H1 (cell line): ENCODE data around the gene PHKA2. TPM values are rescaled to one million over a fixed set of nuclear protein-coding genes. Genes with fewer than 3 reads are reported as not detected.

Experiments
- ATF2 ChIP-seq: IDR thresholded peaks from 2 replicates; pipeline ENCODE4 v1.6.1; 2012; ENCODE audit warnings: low read length, inconsistent platforms
- NANOG ChIP-seq: IDR thresholded peaks from 2 replicates; pipeline ENCODE4 v1.6.1; 2011; ENCODE audit warnings: low read length, low read depth, mild to moderate bottlenecking, inconsistent platforms; ENCODE audit not compliant: insufficient read depth, poor library complexity, severe bottlenecking
- SAP30 ChIP-seq: fragments of 300-600 bp; sonication (generic); IDR thresholded peaks from 2 replicates; pipeline ENCODE4 v1.7.1; 2012; ENCODE audit warnings: low read length, moderate library complexity, mild to moderate bottlenecking, inconsistent platforms; ENCODE audit not compliant: insufficient read depth, insufficient replicate concordance
- polyA plus RNA-seq, 7 experiments: library from polyadenylated mRNA; depleted of rRNA in 3 of 7; stranded (reverse) in 5 of 7; unstranded in 2 of 7; fragments of >200 nt in 5 of 7; fragments of 200-250 nt in 2 of 7; gene quantifications; 1 replicate in 5 of 7; 2 replicates in 1 of 7; 4 replicates in 1 of 7; pipeline versions ENCODE4 v1.2.1 to v1.2.3, GENCODE V29; 2011 to 2013; ENCODE audit warnings: missing spikeins in 2 of 7, mixed read lengths in 2 of 7
- total RNA-seq: library from RNA; stranded (reverse); fragmentation: NEBNext Ultra II Directional; extraction: Animal tissue kit (Norgen Biotek cat#: 25700); gene quantifications from 2 replicates; pipeline ENCODE4 v1.2.1, GENCODE V29; 2021

PHKA2 gene
- total and polyA plus RNA-seq, 2 of the 8 experiments (the other 6 are each of a cell fraction or from before 2014, with no cell fraction given) = 28.1 to 35.8 TPM

- TF ChIP-seq ATF2 (no peak), SAP30 (no peak), NANOG (no peak)
- TF ChIP-seq, all 59 proteins: peak for 0
These were observed 63.3 kb downstream of the PHKA2 start (continued) for GRCh38 chrX:18920566-18920965.
